Activated T-cell treated with anti-CD3 and anti-CD28 coated beads for 4 hours (primary cell): Measurements from ENCODE around the gene GPR157.
"Not testable (repeated sequence)": the region's sequence is repeated elsewhere in the genome, so short reads cannot be mapped to it uniquely, and the experiment has no call there.

Experiments
- DNase-seq: peaks from one replicate; pipeline ENCODE4 v3.0.0-alpha.2; 2020

Gene GPR157

DNA sequence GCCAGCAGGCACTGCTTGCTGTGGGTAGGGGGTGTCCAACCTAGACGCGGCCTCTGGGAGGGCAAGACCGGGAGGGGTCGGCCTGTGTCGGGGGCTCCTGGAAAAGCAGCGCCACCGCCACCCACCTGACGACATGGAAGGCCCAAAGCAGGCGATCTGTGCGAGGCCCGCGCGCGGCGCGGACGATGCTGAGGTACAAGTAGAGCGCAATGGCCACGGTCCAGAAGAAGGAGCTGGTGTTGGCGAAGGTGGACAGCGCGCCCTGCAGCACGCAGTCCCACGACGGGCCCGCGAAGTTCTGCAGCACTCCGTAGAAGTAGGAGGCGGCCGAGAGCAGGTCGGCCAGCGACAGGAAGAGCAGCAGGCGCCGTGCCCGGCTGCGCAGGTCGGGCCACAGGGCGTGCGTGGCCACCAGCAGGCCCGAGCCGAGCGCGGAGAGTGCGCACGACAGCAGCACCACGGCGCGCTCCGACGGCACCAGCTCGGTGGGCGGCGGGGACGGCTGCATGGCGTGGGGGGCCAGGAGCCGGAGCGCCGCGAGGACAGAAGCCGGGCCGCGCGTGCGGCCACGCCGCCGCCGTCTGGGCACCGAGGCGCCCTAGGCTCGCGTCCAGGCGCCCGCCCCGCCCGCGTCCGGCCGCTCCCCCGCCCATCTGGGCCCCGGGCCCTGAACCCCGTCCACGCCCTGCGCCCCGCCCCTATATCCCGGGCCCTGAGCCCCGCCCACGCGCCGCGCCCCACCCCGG, at the start of gene GPR157:
GPR157 (minus strand) TSS at position 583 of the 746 bp plus-strand sequence; CDS start at position 508, 75 bp downstream.
- DNase-seq: peak; percentile 70

GRCh38 chr1:9174762-9175161, 45.9 kb upstream of the GPR157 start:
- no peak for DNase-seq

DNA sequence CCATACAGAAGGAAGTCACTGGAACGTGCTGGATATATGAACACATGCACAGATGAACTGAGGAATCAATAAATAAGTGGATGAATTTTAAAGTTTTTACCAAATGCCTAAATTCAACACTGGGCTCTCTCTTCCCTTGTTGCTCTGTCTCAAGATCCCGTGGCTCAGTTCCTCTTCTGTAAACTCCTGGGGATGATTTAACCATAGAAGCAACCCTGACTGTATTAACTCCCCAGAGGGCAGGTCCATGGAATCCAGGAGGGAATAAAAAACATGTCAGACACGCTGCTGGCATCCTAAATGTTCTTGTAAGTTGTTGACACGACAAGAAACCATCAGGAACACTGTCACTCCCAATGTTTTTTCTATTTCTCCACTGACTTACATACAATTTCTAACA, 45.3 kb upstream of the GPR157 start:
- no peak for DNase-seq

DNA sequence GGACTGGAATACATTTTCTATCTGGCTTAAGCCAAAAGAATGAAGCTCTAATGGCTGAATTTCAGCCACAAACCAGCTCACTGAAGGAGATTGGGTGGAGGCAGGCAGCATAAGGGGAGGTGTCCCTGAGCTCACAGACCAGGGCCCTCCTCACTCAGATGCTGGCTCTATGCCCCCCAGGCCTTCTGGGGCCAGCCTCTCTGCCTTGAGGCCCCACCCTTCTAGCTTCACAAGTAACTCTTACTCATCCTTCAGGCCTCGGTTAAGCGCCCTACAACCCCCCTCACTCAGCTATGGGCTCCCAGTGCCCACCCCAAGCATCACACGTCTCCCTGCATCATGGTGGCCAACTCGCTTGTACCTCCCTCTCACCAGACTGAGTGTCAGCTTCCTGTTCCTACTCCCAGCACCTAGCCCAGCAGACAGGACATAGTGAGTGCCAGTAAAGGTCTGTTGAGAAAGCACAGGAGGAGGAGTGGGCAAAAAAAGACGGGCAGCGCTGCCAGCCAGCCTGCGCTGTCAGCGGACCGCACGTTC, 40.8 kb upstream of the GPR157 start:
- DNase-seq: no peak

DNA sequence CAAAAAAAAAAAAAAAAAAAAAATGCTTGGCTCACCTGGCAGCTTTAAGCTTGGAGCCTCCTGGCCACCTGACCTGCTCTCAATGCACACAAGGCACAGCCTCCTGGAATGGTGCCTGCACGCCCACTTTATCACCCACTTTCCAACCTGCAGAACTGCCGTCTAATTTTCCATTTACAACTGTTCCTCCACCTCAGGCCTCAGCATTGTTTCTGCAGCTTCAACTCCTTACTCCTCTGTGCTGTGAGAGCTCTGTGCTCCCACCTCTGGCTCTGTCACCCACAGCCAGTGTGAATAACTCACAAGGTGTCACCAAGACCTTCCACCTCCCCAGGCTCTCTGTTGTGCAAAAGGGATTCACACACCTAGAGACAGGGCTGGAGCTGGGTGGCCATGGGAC, 38.7 kb upstream of the GPR157 start:
- DNase-seq: no peak

DNA sequence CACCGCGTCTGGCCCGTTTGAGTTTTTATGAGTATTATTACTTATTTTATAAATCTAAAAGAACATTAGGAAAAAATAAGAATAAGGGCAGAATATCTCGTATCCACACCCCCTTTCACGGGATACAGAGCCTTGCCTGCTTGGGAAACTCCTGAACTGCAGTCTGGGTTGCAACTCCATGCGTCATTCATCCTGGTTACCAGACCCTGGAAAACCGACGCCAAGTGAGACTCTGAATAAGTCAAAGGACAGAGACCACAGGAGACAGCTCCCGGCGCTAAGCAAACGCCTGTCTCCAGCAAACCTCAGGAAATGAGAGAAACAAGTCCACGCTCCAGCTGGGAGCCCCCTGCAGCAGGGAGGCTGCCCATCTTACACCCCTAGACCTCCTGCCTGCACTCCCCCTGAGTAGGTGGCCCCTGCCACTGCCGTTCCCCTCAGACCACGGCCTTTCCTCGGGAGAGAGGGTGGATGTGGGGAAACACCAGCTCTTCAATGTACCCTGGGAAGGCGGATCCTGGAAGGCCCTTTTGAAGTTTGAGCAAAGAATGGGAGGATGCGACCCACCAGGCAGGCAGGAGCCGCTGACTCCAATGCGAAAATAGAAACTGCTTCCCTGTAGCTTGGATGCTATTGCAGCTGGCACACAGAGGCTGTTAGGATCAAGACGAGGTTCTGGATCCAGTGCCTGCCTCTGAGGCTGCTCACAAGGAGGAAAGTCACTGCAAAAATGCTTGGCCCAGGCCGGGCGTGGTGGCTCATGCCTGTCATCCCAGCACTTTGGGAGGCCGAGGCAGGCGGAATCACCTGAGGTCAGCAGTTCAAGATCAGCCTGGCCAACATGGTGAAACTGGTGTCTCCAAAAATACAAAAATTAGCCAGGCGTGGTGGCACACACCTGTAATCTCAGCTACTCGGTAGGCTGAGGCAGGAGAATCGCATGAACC, 37.7 kb upstream of the GPR157 start:
- no peak for DNase-seq

GRCh38 chr1:9165396-9165795, 36.5 kb upstream of the GPR157 start:
- DNase-seq: no peak

- no peak for DNase-seq
Measured at GRCh38 chr1:9164919-9165318, 36.0 kb upstream of the GPR157 start.

DNA sequence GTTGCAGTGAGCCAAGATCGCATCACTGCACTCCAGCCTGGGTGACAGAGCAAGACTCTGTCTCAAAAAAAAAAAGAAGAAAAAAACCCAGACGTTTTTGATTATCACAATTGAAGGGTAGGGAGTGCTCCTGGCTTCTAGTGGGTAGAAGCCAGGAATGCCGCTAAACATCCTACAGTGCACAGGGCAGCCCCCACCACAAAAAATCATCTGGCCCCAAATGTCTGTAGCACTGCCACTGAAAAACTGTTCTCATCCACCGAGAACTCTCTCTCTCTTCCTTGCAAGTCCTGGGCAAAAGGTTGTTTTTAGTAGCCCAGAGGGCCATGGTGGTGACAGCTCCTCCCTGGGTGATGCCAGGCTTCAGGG, 35.6 kb upstream of the GPR157 start:
- no peak for DNase-seq

- no peak for DNase-seq
Measured at GRCh38 chr1:9161963-9162362, 33.1 kb upstream of the GPR157 start.

DNA sequence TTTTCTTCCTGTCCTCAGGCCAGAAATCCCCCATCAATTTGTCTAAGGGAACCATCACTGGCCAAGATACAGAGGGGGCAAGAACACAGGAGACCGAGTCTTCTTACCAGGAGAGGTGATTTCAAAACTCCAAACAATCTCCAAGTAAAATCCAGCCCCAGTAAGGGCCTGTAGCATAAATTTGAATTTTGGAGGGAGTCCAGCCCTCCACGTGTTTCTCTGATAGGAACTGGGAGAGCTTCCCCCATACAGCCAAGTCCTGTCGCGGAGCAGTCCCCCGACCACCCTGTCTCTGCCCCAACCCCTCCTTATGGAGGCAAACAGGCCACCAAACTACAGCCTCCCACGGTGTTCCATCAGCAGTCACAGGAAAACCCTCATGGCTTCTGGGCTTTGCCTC, 32.4 kb upstream of the GPR157 start:
- no peak for DNase-seq

- no peak for DNase-seq
Measured at GRCh38 chr1:9160079-9160717, 31.3 kb upstream of the GPR157 start.

- DNase-seq: no peak
Measured at GRCh38 chr1:9155879-9156278, 27.0 kb upstream of the GPR157 start.

GRCh38 chr1:9155405-9155804, 26.5 kb upstream of the GPR157 start:
- DNase-seq: not testable (repeated sequence)

- DNase-seq: no peak
Measured at GRCh38 chr1:9153152-9153551, 24.2 kb upstream of the GPR157 start.

GRCh38 chr1:9152535-9152934, 23.6 kb upstream of the GPR157 start:
- no peak for DNase-seq

DNA sequence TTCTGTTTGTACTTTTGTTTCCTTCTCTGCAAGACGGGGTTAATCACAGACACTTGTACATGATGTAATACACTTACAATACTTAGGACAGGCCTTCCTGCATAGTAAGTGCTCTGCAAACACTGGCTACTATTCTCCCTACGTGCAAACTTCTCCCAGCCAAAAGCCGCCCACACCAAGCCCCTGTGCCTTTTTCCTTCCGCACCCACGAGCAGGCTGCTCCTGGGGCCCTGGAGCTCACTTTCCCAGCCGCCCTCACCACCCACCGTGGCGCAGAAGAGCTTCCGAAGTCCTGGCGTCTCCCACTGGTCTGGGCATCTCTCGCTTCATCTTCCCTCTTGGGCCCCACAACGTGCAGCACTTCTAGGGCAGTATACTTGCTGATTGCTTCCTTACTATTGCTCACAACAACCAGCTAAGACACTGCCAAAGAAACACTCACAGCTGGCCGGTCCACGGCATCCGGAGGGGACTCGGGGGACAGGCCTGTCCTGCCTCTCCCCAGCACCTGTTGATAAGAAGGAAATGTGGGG, 22.5 kb upstream of the GPR157 start:
- no peak for DNase-seq

DNA sequence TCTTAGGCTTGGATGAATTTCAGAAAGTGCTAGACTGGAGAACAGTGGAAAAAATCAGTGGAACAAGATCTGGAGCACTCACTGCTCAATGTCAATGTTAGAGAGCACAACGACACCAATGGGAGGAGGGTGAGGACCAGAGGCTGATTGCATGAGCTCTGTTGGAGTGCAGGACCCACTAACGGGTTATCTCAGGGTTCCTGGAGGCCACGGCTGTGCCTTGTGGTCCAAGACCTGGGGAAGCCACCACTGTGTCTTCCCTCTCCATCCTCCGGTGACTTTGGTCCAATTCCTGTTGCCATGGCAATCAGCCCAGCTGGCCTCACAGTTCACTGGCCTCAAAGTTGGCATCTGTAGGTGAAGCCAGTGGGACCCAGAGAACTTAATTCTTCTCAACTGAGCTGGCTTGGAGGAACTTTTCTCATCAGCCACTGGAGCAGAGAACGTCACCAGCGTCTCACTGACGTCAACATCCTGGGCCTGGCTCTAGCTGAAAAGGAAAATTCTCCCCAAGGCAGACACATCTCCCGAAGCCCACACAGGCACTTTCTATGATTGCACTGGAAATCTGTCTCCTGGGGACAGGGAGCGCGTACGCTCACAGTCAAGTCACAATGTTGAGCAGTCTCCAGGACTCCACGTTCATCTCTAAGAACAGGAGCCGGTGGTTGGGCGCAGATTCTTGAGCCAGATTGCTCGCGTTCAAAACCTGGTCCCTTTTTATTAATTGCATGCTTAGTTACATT, 21.9 kb upstream of the GPR157 start:
- DNase-seq: no peak

DNA sequence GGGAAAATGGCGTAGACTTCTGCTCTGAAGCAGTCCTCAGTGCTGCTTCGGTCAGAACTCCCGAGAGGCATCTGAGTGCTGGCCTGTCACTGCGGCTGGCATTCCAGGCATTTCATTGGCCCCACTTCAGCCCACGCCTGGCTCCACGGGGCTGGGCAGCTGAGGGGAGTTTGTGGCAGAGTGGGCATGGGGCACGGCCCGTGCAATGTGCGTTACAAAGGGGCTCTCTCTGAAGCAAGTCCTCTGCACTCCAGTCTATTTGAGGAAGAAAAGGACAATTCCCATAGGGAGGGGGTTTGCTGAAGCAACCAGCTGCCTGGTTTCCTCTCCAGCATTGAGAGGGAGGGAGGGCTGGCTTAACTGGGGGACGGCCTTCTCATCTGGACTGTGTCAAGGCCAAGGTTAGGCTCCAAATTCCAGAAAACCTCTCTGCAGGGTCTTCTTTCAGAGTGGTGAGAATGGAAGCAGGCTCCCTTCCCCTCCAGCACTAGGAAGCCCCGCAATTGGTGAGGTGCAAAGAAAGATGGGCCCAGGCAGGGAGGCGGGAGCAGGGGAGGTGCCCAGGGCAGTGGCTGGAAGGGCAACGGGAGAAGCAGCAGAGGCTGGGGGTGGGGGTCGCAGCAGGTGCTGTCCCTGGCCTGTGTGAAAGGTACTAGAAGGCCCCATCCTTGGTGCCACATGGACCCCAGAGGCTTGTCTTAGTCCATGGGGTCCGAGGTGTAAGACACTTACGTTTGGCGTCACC, 21.1 kb upstream of the GPR157 start:
- no peak for DNase-seq

DNA sequence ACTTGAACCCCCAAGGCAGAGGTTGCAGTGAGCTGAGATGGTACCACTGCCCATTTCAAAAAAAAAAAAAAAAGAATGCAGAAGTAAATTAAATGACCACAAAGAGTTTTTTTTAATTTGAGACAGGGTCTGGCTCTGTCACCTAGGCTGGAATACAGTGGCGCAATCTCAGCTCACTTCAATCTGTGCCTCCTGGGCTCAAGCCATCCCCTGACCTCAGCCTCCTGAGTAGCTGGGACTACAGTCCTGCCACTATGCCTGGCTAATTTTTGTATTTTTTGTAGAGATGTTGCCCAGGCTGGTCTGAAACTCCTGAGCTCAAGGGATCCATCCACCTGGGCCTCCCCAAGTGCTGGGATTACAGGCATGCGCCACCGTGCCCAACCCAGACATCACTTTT, 20.2 kb upstream of the GPR157 start:
- no peak for DNase-seq

- no peak for DNase-seq
Measured at GRCh38 chr1:9146156-9146555, 17.3 kb upstream of the GPR157 start.

DNA sequence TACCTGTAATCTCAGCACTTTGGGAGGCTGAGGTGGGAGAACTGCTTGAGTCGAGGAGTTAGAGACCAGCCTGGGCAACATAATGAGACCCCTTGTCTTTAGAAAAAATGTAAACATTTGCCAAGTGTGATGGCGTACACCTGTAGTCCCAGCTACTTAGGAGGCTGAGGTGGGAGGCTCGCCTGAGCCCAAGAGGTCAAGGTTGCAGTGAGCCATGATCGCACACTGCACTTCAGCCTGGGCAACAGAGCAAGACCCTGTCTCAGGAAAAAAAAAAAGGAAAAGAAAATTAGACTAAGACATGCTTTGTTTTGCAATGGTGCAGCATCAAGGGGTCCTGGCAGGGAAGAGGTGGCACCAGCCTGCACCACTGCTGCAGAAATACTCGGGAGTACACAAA, 16.8 kb upstream of the GPR157 start:
- DNase-seq: no peak
